Fibroblast of villous mesenchyme (primary cell): ENCODE data around the gene UGT1A5. TPM values are rescaled to one million over a fixed set of nuclear protein-coding genes. Genes with fewer than 3 reads are reported as not detected.

Source experiments
- DNase-seq: peaks from one replicate; pipeline ENCODE4 v3.0.0-alpha.2; 2010; ENCODE audit warnings: low read depth
- H3K4me3 ChIP-seq: 2 replicates; pipeline ENCODE4 v1.5.1; 2011; ENCODE audit warnings: low read depth, mild to moderate bottlenecking, low read length
- CTCF ChIP-seq: IDR thresholded peaks from 2 replicates; pipeline ENCODE4 v1.5.1; 2012; ENCODE audit warnings: low read depth, mild to moderate bottlenecking, low read length; ENCODE audit not compliant: insufficient read depth
- total RNA-seq: library from RNA; depleted of rRNA; stranded (reverse); fragments of >200 nt; gene quantifications from 2 replicates; pipeline ENCODE4 v1.2.3, GENCODE V29; 2012

UGT1A5 gene
- total RNA-seq, 1 donor: not detected

GRCh38 chr2:233779722-233780121, 67.0 kb downstream of the UGT1A5 start:
- TF ChIP-seq CTCF: no peak
- DNase-seq: no peak

GRCh38 chr2:233780771-233781170, 68.1 kb downstream of the UGT1A5 start:
- no peak for TF ChIP-seq CTCF
- peak; percentile 14 for DNase-seq
- H3K4me3 ChIP-seq: no peak overlapping the region

More at GRCh38 chr2:233779722-233780121, 67.0 kb downstream of the UGT1A5 start:
- no peak overlapping the region for H3K4me3 ChIP-seq

- H3K4me3 ChIP-seq: no peak overlapping the region
- no peak for TF ChIP-seq CTCF
- no peak for DNase-seq
Observed at GRCh38 chr2:233789554-233789953, 76.8 kb downstream of the UGT1A5 start.

DNA sequence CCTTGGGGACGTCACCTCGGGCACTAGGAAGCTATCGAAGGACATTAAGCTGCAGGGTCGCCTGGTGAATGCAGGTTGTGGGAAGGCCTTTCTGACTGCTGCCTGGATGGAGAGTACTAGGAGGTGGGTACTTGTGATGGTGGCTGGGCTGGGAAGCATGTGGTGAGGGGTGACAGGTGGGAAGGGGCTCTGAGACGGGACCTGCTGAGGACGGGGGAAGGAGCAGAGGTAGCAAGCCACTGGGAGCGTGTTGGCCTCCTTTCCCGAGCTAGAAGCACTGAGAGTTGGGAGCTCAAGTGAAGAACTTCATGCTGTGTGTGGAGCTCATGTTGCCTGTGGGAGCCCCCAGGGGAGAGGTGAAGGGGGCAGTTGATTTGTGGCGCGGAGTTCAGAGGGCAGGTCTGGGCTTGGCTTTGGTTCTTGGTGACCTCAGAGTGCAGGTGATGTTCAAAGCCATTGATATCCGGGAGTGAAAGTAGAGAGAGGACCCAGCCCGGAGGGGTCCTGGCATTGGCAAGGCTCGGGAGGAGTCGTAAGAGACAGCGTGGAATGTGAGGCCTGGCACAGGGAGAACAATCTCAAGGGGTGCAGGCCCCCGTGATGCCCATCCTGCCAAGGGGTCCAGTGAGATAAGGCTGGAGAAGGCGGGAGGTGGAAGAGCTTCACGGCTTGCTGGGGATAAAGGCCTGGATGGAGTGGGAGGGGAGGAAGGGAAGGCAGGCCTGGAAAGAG, 78.6 kb downstream of the UGT1A5 start:
- no peak for TF ChIP-seq CTCF
- DNase-seq: no peak
- H3K4me3 ChIP-seq: no peak overlapping the region

- no peak for TF ChIP-seq CTCF
- no peak for DNase-seq
- H3K4me3 ChIP-seq: no peak overlapping the region
Observed at GRCh38 chr2:233791883-233792329, 79.2 kb downstream of the UGT1A5 start.

DNA sequence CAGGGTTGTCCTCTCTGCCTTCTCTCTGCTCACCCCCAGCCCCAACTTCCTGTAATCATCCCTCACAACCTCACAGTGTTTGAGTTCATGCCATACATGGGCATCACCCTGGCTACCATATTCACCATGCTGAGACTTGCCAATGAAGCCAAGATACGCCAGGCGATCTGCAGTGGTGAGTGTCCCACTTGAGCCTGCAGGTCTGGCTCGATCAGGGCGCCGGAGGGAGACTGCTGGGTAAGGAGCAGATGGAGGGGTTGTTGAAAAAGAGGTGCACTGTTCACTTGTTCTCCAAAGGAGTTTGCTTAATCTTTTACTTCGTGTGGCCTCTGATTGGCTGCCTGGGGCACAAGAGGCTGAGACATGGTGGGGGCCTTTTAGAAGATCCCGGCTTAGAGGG, 80.0 kb downstream of the UGT1A5 start:
- DNase-seq: no peak
- no peak for TF ChIP-seq CTCF

More for the DNA sequence above, 80.0 kb downstream of the UGT1A5 start:
- H3K4me3 ChIP-seq: no peak overlapping the region
